H9 (cell line): ENCODE data around the gene CLMN. TPM values are rescaled to one million over a fixed set of nuclear protein-coding genes. Genes with fewer than 3 reads are reported as not detected.

ENCODE experiments used
- DNase-seq: peaks from one replicate; pipeline ENCODE4 v3.0.0-alpha.2; 2017
- H2AFZ ChIP-seq: one replicate; pipeline ENCODE4 v1.6.1; 2013; ENCODE audit warnings: mild to moderate bottlenecking, low read length, control low read depth, moderate library complexity
- H2AK5ac ChIP-seq: 2 replicates; pipeline ENCODE4 v1.6.1; 2013; ENCODE audit warnings: low read length, control low read depth, mixed read lengths; ENCODE audit not compliant: insufficient read length
- H2BK120ac ChIP-seq: one replicate; pipeline ENCODE4 v1.6.1; 2013; ENCODE audit warnings: low read depth, mild to moderate bottlenecking, low read length, control low read depth, inconsistent platforms; ENCODE audit not compliant: poor library complexity, severe bottlenecking
- H2BK12ac ChIP-seq: 2 replicates; pipeline ENCODE4 v1.6.1; 2013; ENCODE audit warnings: low read length, control low read depth, mixed read lengths, low read depth; ENCODE audit not compliant: insufficient read length
- H2BK15ac ChIP-seq: 2 replicates; pipeline ENCODE4 v1.6.1; 2013; ENCODE audit warnings: low read depth, low read length, control low read depth
- H2BK20ac ChIP-seq: one replicate; pipeline ENCODE4 v1.6.1; 2013; ENCODE audit warnings: low read depth, mild to moderate bottlenecking, low read length, control low read depth, inconsistent platforms; ENCODE audit not compliant: poor library complexity, severe bottlenecking
- H2BK5ac ChIP-seq: 2 replicates; pipeline ENCODE4 v1.6.1; 2013; ENCODE audit warnings: low read length, control low read depth, mixed read lengths; ENCODE audit not compliant: insufficient read length
- H3K14ac ChIP-seq: 2 replicates; pipeline ENCODE4 v1.6.1; 2013; ENCODE audit warnings: low read length, control low read depth; ENCODE audit not compliant: insufficient read depth
- H3K18ac ChIP-seq: 2 replicates; pipeline ENCODE4 v1.6.1; 2013; ENCODE audit warnings: low read depth, mild to moderate bottlenecking, mixed read lengths, low read length, control low read depth; ENCODE audit not compliant: insufficient read length
- H3K23ac ChIP-seq: 2 replicates; pipeline ENCODE4 v1.6.1; 2013; ENCODE audit warnings: low read length, control low read depth, mixed read lengths, low read depth; ENCODE audit not compliant: insufficient read length
- H3K23me2 ChIP-seq: 2 replicates; pipeline ENCODE4 v1.6.1; 2013; ENCODE audit warnings: low read depth, mild to moderate bottlenecking, mixed read lengths, low read length, control low read depth; ENCODE audit not compliant: insufficient read length, poor library complexity, severe bottlenecking
- H3K27ac ChIP-seq: 2 replicates; pipeline ENCODE4 v1.5.1; 2013; ENCODE audit warnings: low read length, control low read depth, mixed read lengths, low read depth; ENCODE audit not compliant: insufficient read length
- H3K27me3 ChIP-seq: 2 replicates; pipeline ENCODE4 v1.6.1; 2013; ENCODE audit warnings: low read length, control low read depth, inconsistent platforms; ENCODE audit not compliant: insufficient read depth
- H3K4ac ChIP-seq: 2 replicates; pipeline ENCODE4 v1.6.1; 2013; ENCODE audit warnings: low read depth, mild to moderate bottlenecking, control low read depth, inconsistent platforms, low read length, moderate library complexity
- H3K4me1 ChIP-seq: 2 replicates; pipeline ENCODE4 v1.6.1; 2013; ENCODE audit warnings: low read length, control low read depth, inconsistent platforms; ENCODE audit not compliant: insufficient read depth
- H3K4me2 ChIP-seq: 2 replicates; pipeline ENCODE4 v1.6.1; 2013; ENCODE audit warnings: low read length, control low read depth, mixed read lengths; ENCODE audit not compliant: insufficient read length, insufficient read depth
- H3K56ac ChIP-seq: 2 replicates; pipeline ENCODE4 v1.6.1; 2013; ENCODE audit warnings: low read depth, mild to moderate bottlenecking, mixed read lengths, low read length, control low read depth; ENCODE audit not compliant: insufficient read length
- H3K79me1 ChIP-seq: 2 replicates; pipeline ENCODE4 v1.6.1; 2013; ENCODE audit warnings: low read depth, mild to moderate bottlenecking, moderate library complexity, low read length, control low read depth, inconsistent platforms; ENCODE audit not compliant: insufficient read depth, poor library complexity, severe bottlenecking
- H3K79me2 ChIP-seq: 2 replicates; pipeline ENCODE4 v1.6.1; 2013; ENCODE audit warnings: low read length, control low read depth, inconsistent platforms; ENCODE audit not compliant: insufficient read depth
- H3K9ac ChIP-seq: 2 replicates; pipeline ENCODE4 v1.6.1; 2013; ENCODE audit warnings: low read length, control low read depth, mixed read lengths; ENCODE audit not compliant: insufficient read length; ENCODE audit errors: extremely low read depth
- H3K9me3 ChIP-seq: one replicate; pipeline ENCODE4 v1.6.1; 2013; ENCODE audit warnings: low read depth, low read length, inconsistent platforms; ENCODE audit not compliant: control insufficient read depth
- H3T11ph ChIP-seq: one replicate; pipeline ENCODE4 v1.6.1; 2013; ENCODE audit warnings: mild to moderate bottlenecking, low read length, control low read depth, inconsistent platforms
- H4K20me1 ChIP-seq: one replicate; pipeline ENCODE4 v1.6.1; 2013; ENCODE audit not compliant: control insufficient read depth, insufficient read length, insufficient read depth
- H4K5ac ChIP-seq: 2 replicates; pipeline ENCODE4 v1.6.1; 2013; ENCODE audit warnings: low read depth, mild to moderate bottlenecking, mixed read lengths, low read length, control low read depth; ENCODE audit not compliant: insufficient read length
- H4K8ac ChIP-seq: replicated peaks from 2 replicates; pipeline ENCODE4 v1.6.1; 2013; ENCODE audit warnings: low read length, control low read depth, mixed read lengths, low read depth; ENCODE audit not compliant: insufficient read length
- H4K91ac ChIP-seq: 2 replicates; pipeline ENCODE4 v1.6.1; 2013; ENCODE audit warnings: low read depth, mild to moderate bottlenecking, moderate library complexity, mixed read lengths, low read length, control low read depth; ENCODE audit not compliant: insufficient read length
- H3K27ac Mint-ChIP-seq, 3 experiments: 2 replicates in 2 of 3; 3 replicates in 1 of 3; pipeline ENCODE4 v1.8.0; 2020 to 2021; ENCODE audit warnings: mixed read lengths in 3 of 3, mild to moderate bottlenecking in 1 of 3, moderate library complexity in 1 of 3
- H3K27me3 Mint-ChIP-seq: 2 replicates; pipeline ENCODE4 v1.8.0; 2021; ENCODE audit warnings: low read depth, mild to moderate bottlenecking, moderate library complexity, mixed read lengths
- H3K36me3 Mint-ChIP-seq, 3 experiments: 2 replicates in 2 of 3; 3 replicates in 1 of 3; pipeline ENCODE4 v1.8.0; 2020 to 2021; ENCODE audit warnings: low read depth in 3 of 3, mixed read lengths in 3 of 3; ENCODE audit not compliant: insufficient read depth in 1 of 3
- H3K4me1 Mint-ChIP-seq, 2 experiments: 2 replicates each; pipeline ENCODE4 v1.8.0; 2020; ENCODE audit warnings: mixed read lengths in 2 of 2
- H3K4me3 Mint-ChIP-seq, 2 experiments: 2 replicates in 1 of 2; 3 replicates in 1 of 2; pipeline ENCODE4 v1.8.0; 2020 to 2021; ENCODE audit warnings: mild to moderate bottlenecking in 2 of 2, mixed read lengths in 2 of 2, moderate library complexity in 1 of 2
- H3K9me3 Mint-ChIP-seq, 2 experiments: 2 replicates in 1 of 2; 3 replicates in 1 of 2; pipeline ENCODE4 v1.8.0; 2020; ENCODE audit warnings: mild to moderate bottlenecking in 2 of 2, mixed read lengths in 2 of 2, moderate library complexity in 1 of 2
- WGBS: extraction: QIAGEN DNeasy Blood & Tissue Kit; methylation state at CpG from one replicate; pipeline ENCODE4 v1.1.7; 2013; ENCODE audit warnings: missing lambda C conversion rate, low lambda C conversion rate, mixed read lengths; ENCODE audit not compliant: insufficient read length; ENCODE audit errors: extremely low coverage; 5-methylcytosine and 5-hydroxymethylcytosine counted together
- total RNA-seq: library from RNA; stranded (reverse); gene quantifications from 2 replicates; pipeline ENCODE4 v1.2.1, GENCODE V29; 2021
- TF ChIP-seq, protein P1 (sequence below): fragments of 200-600 bp; sonication (generic); conservative IDR thresholded peaks from 3 replicates; pipeline ENCODE4 v1.8.0; 2021; ENCODE audit warnings: antibody characterized with exemption, mild to moderate bottlenecking

Gene CLMN
- total RNA-seq, 1 experiment from 2014 or later, result 7.6 TPM

DNA sequence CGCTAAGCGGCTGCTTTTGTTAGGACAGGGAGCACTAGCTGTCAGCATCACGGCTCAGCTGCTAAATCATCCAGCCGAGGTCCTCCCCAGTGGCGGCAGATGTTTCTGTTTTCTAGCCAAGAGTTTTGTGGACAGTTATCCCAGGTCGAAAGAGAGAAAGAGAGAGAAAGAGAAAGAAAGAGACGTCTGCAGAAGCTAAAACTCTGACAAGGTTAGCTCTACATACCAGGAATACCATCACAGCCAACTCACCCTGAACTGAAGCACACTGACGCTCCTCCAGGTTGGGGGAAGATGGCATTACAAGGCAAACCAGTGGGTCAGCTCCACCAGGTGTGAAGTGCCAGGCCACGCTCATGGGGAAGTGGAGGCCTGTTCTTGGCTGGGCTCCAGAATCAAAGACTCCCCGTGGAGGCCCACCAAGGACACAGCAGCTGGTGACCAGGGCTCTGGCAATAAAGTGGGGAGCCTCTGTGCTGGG is 97.5 kb downstream of the CLMN start:
- Histone ChIP-seq H2BK15ac (no peak overlapping the region), H4K91ac (no peak overlapping the region), H3T11ph (no peak overlapping the region), H2BK5ac (no peak overlapping the region), H3K4me1 (peaks cover 12% of the 10 kb centered on the region), H3K4ac (no peak overlapping the region), H2AFZ (no peak overlapping the region), H3K27me3 (no peaks in the 10 kb centered on the region), H3K56ac (no peak overlapping the region), H2BK12ac (no peak overlapping the region), H2BK20ac (no peak overlapping the region), H3K18ac (no peak overlapping the region), H3K14ac (0 out of 2 replicates have a peak overlapping the region, but pooled peaks have one; percentile 4), H3K23ac (no peak overlapping the region), H2AK5ac (no peak overlapping the region), H4K8ac (no peak overlapping the region), H3K79me1 (no peaks in the 10 kb centered on the region), H3K23me2 (no peaks in the 10 kb centered on the region), H3K9ac (no peak overlapping the region), H3K4me2 (no peak overlapping the region), H3K27ac (no peak overlapping the region), H4K20me1 (peaks cover 2% of the 10 kb centered on the region), H4K5ac (no peak overlapping the region), H2BK120ac (no peak overlapping the region), H3K79me2 (no peaks in the 10 kb centered on the region), H3K9me3 (no peaks in the 10 kb centered on the region)
- TF ChIP-seq, protein P1, sequence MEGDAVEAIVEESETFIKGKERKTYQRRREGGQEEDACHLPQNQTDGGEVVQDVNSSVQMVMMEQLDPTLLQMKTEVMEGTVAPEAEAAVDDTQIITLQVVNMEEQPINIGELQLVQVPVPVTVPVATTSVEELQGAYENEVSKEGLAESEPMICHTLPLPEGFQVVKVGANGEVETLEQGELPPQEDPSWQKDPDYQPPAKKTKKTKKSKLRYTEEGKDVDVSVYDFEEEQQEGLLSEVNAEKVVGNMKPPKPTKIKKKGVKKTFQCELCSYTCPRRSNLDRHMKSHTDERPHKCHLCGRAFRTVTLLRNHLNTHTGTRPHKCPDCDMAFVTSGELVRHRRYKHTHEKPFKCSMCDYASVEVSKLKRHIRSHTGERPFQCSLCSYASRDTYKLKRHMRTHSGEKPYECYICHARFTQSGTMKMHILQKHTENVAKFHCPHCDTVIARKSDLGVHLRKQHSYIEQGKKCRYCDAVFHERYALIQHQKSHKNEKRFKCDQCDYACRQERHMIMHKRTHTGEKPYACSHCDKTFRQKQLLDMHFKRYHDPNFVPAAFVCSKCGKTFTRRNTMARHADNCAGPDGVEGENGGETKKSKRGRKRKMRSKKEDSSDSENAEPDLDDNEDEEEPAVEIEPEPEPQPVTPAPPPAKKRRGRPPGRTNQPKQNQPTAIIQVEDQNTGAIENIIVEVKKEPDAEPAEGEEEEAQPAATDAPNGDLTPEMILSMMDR, result no peak
- Mint-ChIP-seq H3K9me3 (no peaks in the 10 kb centered on the region), H3K36me3 (no peaks in the 10 kb centered on the region; a peak in 1 of 7 replicates), H3K27me3 (peaks cover 45% of the 10 kb centered on the region), H3K4me3 (no peak overlapping the region), H3K27ac (peak overlapping the region in 1 of 3 experiments; percentile 41; a peak in 1 of 7 replicates), H3K4me1 (peaks cover 53 to 56% of the 10 kb centered on the region in 2 experiments)
- no CpG with 5 or more reads among the region's 10 CpGs for WGBS
- DNase-seq, result peak; percentile 52
